Left lung (tissue), 10 donors: ENCODE measurements around the gene ARHGDIG. TPM values are rescaled to one million over a fixed set of nuclear protein-coding genes. Genes with fewer than 3 reads are reported as not detected.

Experiments
- ATAC-seq: fragments of 200-7000 bp; cut with Tn5 transposase; one replicate; pipeline ENCODE4 v1.9.1; 2020; ENCODE audit warnings: moderate library complexity
- DNase-seq, 4 donors: peaks; one replicate each; pipeline ENCODE4 v3.0.0-alpha.2; 2013 to 2020
- H3K27ac ChIP-seq, 2 donors: fragments of 200-600 bp; sonication (generic) in 1 of 2; one replicate each; pipeline versions ENCODE4 v1.5.0 to v1.8.0; 2020 to 2021
- H3K27me3 ChIP-seq, 2 donors: fragments of 200-600 bp; sonication (generic) in 1 of 2; one replicate each; pipeline versions ENCODE4 v1.5.0 to v1.8.0; 2020 to 2021
- H3K36me3 ChIP-seq, 2 donors: fragments of 200-600 bp; sonication (generic) in 1 of 2; one replicate each; pipeline versions ENCODE4 v1.5.0 to v1.8.0; 2020 to 2021
- H3K4me1 ChIP-seq, 2 donors: fragments of 200-600 bp; one replicate each; pipeline ENCODE4 v1.8.0; 2021
- H3K4me3 ChIP-seq, 2 donors: fragments of 200-600 bp; sonication (generic) in 1 of 2; one replicate each; pipeline versions ENCODE4 v1.5.0 to v1.8.0; 2020 to 2021; ENCODE audit warnings: mild to moderate bottlenecking in 1 of 2
- H3K9me3 ChIP-seq, 2 donors: fragments of 200-600 bp; sonication (generic) in 1 of 2; one replicate each; pipeline versions ENCODE4 v1.5.0 to v1.8.0; 2020 to 2021
- CTCF ChIP-seq, 2 donors: fragments of 200-600 bp; sonication (generic) in 1 of 2; IDR thresholded peaks; one replicate each; pipeline versions ENCODE4 v1.5.0 to v1.8.0; 2021; ENCODE audit warnings: antibody characterized with exemption in 2 of 2
- intact Hi-C, 2 donors: fragments of 100-400 bp; cut with DNase I; formaldehyde crosslinking; loops; one replicate each; pipeline versions ENCODE4 v1.11.2 to v1.14.2; 2022
- polyA plus RNA-seq, 6 donors: library from polyadenylated mRNA; unstranded; fragments of 120-200 nt; gene quantifications; one replicate each; pipeline ENCODE4 v1.2.1, GENCODE V29; 2013; ENCODE audit not compliant: insufficient read length in 6 of 6
- total RNA-seq, 2 donors: library from RNA; stranded (reverse); fragmentation: NEBNext Ultra II Directional; extraction: Animal tissue kit (Norgen Biotek cat#: 25700); gene quantifications; one replicate each; pipeline ENCODE4 v1.2.1, GENCODE V29; 2021
- donor health status: DM: no; HTN: yes; CAD: no.
- donor health status: DM: no; HTN: no; CAD: no.

ARHGDIG gene
- total and polyA plus RNA-seq, 8 donors, result 0.52 to 2.6 (median 1.0) TPM; not detected in 1

- H3K27ac ChIP-seq, result no peak overlapping the region
- ATAC-seq (no peak), DNase-seq (no peak)
- no peaks in the 10 kb centered on the region for H3K4me1 ChIP-seq
- no peak for TF ChIP-seq CTCF (IDR thresholded peaks at IDR 0.05)
- intact Hi-C loops, result no loop called here
- no peaks in the 10 kb centered on the region for H3K27me3 ChIP-seq
- H3K9me3 ChIP-seq, result no peaks in the 10 kb centered on the region
- H3K4me3 ChIP-seq, result no peak overlapping the region
- peaks cover 0 to 73% of the 10 kb centered on the region in 2 donors for H3K36me3 ChIP-seq
Measured at GRCh38 chr16:259226-259625, 21.2 kb upstream of the ARHGDIG start.

DNA sequence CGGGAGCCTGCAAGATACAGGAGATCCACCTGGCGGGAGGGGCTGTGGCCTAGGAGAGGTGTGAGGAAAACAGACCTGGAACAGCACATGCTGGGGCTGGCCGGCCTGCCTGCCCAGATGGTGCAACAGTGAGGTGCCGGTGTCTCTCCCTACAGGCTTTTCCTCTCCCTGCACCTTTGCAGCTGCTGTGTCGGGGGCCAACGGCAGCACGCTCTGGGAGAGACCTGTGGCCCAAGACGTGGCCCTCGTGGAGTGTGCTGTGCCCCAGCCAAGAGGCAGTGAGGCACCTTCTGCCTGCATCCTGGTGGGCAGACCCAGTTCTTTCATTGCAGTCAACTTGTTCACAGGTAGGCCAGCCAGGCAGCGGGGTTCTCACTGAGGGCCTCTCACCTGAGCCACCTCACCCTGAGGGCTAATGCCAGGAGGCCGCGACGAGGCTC, 20.6 kb upstream of the ARHGDIG start:
- H3K4me3 ChIP-seq, result no peak overlapping the region
- ATAC-seq, result no peak
- no peaks in the 10 kb centered on the region for H3K9me3 ChIP-seq
- H3K27ac ChIP-seq, result no peak overlapping the region
- H3K4me1 ChIP-seq, result no peaks in the 10 kb centered on the region
- intact Hi-C loops, result no loop called here
- H3K36me3 ChIP-seq, result peaks cover 0 to 73% of the 10 kb centered on the region in 2 donors
- H3K27me3 ChIP-seq, result no peaks in the 10 kb centered on the region
- no peak for TF ChIP-seq CTCF (IDR thresholded peaks at IDR 0.05)
- DNase-seq, result no peak

DNA sequence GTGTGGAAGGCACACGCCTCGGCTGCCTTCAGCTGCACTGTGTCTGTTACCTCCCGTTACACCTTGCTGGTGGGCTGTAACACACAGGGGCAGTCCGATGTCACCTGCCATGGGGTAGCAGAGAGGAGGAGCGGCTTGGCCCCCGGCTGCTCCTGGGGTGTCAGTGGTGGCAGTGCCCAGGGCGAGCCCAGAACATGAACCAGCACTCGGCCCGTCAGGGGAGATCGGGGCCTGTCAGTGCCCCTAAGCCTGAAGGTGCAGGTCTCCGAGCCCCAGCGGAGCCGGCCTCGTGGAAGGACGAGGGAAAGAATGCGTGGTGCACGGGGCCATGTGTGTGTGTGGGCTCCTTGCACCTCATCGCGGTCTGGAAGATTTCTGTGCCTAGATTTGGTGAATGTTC, 20.1 kb upstream of the ARHGDIG start:
- DNase-seq (no peak), ATAC-seq (no peak)
- Histone ChIP-seq H3K36me3 (peaks cover 0 to 73% of the 10 kb centered on the region in 2 donors), H3K9me3 (no peaks in the 10 kb centered on the region), H3K27ac (no peak overlapping the region), H3K4me1 (no peaks in the 10 kb centered on the region), H3K4me3 (no peak overlapping the region), H3K27me3 (no peaks in the 10 kb centered on the region)
- intact Hi-C loops, result no loop called here
- TF ChIP-seq CTCF (IDR thresholded peaks at IDR 0.05), result no peak

- Histone ChIP-seq H3K4me3 (no peak overlapping the region), H3K36me3 (peaks cover 0 to 67% of the 10 kb centered on the region in 2 donors), H3K9me3 (no peaks in the 10 kb centered on the region), H3K27ac (no peak overlapping the region), H3K27me3 (no peaks in the 10 kb centered on the region), H3K4me1 (no peaks in the 10 kb centered on the region)
- TF ChIP-seq CTCF (IDR thresholded peaks at IDR 0.05), result no peak
- DNase-seq, result no peak
- ATAC-seq, result no peak
- intact Hi-C loops, result no loop called here
Measured at GRCh38 chr16:261031-261691, 19.2 kb upstream of the ARHGDIG start.

- no peak for DNase-seq
- H3K36me3 ChIP-seq, result peaks cover 0 to 66% of the 10 kb centered on the region in 2 donors
- H3K27me3 ChIP-seq, result no peaks in the 10 kb centered on the region
- intact Hi-C loops, result no loop called here
- TF ChIP-seq CTCF (IDR thresholded peaks at IDR 0.05), result no peak
- H3K27ac ChIP-seq, result no peak overlapping the region
- H3K9me3 ChIP-seq, result no peaks in the 10 kb centered on the region
- no peak overlapping the region for H3K4me3 ChIP-seq
- ATAC-seq, result no peak
- H3K4me1 ChIP-seq, result no peaks in the 10 kb centered on the region
Measured at GRCh38 chr16:262121-262745, 18.2 kb upstream of the ARHGDIG start.
